Fibroblast of skin of back (primary cell): ENCODE results near the gene DNAJB8.

Experiments
- DNase-seq: peaks from one replicate; pipeline ENCODE4 v3.0.0-alpha.2; 2013

DNAJB8 gene

DNA sequence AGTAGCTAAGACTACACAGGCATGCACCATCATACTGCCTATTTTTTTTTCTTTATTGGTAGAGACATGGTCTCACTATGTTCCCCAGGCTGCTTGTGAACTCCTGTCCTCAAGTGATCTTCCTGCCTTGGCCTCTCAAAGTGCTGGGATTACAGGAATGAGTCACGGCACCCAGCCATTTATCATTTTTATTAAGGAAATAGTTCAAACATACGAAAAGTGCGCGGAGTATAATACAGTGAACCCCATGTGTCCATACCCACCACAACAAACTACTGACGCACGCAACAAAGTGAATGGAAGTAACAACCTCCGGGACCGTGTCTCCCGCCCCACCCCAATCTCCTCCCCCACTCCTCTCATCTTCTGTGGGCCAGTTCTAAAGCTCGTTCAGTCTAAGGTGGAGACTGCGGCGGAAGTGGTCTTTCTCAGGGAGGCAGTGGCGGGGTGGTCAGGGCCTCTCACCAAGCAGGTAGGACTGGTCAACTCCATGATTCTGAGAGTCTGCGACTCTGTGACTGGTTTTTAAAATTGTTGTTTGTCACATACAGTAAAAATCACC is 42.1 kb downstream of the DNAJB8 start:
- DNase-seq: peak; percentile 19

DNA sequence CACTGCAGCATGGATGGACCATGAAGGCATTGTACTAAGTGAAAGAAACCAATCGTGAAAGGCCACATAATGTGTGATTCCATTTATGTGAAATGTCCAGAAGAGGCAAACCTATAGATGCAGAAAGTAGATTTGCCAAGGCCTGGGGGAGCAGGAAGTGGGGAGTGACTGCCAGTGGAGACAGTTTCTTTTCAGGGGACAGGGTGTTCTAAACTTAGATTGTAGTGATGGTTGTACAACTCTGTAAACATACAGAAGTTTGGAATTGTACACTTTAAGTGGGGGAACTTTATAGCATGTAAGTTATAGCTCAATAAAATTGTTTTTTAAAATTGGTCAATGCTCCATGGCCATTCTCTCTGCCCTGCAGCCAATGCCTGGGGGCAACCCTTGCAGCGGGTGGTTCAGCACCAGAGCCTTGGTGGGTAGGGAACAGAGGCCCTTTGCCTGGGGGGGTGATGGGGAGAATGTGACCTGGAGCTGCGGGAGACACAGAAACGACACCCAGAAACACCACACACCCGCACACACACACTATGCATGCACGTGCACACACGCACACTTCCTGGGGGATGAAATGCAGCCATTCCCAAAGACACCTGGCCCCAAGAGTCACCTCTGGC is 43.1 kb downstream of the DNAJB8 start:
- no peak for DNase-seq

DNA sequence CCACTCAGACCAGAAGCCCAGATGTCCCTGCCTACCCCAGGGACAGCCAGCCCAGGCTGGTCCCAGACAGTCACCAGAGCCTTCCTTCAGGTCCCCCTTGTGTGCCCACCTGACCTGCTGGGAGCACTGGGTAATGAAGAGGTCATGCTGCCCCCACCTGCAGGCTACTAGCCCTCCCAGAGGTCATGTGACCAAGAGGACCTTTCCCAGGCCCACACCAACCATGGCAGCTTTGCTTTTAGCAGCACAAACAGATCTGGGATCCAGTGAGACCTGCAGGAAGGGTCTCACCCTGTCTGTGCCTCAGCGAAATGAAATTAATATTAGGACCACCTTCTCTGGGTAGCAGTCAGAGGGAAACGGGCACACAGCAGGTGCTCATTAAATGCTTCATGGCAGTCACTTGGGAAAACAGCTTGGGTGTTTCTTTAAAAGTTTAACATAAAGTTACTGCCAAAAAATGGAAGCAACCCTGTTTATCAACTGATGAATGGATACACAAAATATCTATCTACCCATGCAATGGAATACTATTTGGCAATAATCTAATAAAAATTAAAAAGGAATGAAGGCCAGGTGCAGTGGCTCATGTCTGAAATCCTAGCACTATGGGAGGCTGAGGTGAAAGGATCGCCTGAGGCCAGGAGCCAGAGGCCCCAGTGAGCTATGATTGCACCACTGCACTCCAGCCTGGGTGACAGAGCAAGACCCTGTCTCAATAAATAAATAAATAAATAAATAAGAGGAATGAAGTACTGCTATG is 43.7 kb downstream of the DNAJB8 start:
- DNase-seq: no peak

DNA sequence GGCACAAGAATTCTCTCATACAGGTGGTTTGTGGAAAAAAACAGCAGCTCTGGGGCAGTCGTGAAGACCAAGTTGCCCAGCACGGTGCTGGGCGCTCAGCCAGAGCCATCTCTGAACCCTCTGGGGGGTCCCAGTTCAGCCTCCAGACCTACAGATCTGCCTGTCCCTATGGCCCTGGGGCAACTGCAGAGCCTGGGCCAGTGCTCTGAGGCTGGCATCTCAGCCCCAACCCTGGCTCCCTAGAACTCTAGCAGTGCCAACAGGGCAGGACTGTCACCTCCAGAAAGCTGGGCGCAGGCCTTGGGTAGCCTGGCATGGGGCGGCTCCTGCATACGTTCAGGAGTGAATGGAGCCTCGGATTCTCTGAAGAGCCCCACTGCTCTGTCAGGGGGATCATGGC is 44.7 kb downstream of the DNAJB8 start:
- DNase-seq: no peak

DNA sequence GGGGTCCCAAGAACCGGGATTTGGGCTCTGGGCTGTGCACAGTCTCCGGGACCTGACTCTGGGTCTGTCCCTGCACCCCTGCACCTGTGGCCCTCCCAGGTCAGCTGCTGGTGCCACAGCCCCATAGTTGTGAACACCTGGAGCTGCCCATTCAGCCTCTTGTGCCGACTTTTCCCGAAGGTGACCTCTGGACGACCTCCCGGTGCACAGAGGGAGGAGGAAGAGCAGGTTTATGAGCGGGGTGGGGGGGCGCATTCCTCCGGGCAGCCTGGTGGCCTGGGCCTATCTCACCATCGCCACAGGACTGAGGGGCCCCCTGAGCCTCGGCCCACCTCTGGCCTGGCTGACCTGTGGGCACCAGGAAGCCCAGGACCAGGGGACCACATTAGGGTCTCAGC is 45.3 kb downstream of the DNAJB8 start:
- DNase-seq: no peak

DNA sequence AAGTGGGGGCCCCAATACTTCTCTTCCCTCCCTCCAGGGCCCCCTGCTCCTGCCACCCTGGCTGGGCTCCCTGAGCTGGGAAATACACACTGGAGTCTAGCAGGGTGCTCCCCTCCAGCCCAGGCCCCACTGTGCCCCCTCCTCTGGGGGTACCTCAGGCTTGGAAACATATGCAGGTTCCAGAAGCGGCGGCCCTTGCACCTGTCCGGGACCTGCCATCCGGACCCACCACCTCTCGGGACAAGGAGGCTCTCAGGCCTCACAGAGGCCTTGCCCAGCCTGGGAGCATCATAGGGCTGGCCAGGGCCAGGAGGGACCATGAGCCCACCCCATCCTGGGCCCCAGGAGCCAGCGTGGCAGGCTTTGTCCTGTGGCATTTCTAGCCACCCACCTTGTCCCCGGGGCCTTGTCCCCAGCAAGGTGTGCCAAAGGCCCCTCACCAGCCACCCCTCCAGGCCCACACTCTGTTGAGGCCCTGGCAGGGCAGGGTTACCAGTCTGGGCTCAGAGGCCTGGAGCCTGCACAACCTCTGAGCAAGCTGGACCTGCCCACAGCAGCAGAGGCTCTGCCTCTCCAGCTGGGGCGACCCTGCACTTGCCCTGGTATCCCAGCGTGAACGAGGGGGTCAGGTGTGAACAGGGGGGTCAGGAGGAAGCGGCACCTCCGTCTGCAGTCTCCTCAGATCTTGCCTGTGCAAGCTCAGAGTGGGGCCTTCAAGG is 45.8 kb downstream of the DNAJB8 start:
- no peak for DNase-seq

DNA sequence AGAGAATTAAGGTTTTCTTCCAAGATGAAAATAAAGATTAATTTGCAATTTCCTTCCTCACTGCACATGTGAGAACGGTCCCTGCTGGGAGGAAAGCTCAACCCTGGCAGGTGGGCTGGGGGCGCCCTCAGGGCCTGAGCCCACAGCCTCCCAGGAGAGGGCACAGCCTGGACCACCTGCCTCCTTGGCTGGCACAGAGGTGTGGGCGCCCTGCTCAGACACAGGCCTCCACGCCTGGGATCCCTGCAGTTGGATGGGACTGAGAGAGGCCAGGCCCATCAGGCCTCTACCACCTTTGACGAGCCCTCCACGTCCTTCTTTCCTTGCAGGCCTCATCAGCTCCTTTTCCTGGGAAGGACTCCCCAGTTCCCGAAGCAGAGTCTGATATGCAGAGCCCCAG is 46.4 kb downstream of the DNAJB8 start:
- DNase-seq: no peak

DNA sequence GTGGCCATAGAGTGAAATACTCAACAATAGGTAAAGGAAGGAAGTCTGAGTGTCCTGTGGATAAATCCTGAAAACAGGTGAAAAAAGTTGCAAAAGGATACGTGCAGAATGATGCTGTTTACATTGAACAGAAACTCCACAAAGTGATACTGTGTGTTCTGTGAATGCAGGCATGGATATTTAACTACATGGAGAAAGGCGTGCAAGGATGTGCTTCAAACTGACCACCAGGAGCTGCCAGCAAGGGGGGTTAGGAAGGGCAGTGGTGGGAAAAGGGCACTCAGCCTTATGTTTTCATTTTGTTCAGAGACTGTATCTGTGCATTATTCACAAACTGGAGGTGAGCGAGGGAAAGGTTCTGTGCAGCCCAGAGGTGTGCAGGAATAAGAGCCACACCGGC is 47.4 kb downstream of the DNAJB8 start:
- no peak for DNase-seq

DNA sequence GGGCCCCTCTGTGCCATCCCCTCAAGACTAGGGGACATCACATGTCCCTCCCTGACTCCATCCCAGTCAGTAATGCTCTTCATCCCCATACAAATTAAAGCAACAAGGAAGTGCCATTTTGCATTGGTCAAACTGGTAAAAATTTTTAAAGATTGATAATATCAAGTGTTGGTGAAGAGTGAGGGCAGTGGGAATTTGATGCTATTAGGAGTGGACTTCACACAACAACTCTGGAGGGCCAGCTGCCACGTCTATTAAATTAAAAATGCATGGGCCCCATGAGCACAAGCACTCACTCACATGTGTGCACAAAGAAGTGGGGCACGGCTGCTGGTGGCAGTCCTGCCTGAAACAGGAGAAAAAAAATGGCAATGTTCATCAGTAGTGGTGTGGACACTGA is 47.8 kb downstream of the DNAJB8 start:
- no peak for DNase-seq

DNA sequence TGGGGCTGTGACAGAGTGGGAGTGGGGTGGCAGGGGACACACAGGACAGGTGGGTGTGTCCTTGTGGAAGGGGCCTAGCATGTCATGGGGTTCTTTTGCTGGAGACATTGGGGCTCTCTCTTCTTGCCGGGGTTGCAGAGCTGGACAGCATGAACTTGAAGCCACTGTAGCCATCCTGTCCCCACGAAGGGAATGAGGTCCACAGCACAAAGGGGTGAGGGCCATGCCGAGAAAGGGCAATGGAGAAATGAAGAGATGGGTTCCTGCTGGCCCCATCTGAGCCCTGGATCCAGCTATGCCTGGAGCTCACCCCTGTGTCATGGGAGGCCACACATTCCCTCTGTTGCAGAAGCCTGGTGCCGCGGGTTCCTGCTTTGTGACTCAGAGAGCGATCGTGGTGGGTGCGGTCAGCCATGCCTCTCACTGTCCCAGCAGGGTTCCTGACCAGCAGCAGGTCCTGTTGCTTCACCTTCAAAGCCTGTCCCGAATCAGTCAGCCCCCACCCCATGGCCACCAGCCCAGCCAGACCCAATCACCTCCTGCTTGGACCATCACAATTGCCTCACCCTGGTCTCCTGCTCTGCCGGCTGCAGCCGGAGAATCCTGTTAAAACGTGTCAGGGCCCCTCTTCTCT is 50.0 kb downstream of the DNAJB8 start:
- peak; percentile 90 for DNase-seq

DNA sequence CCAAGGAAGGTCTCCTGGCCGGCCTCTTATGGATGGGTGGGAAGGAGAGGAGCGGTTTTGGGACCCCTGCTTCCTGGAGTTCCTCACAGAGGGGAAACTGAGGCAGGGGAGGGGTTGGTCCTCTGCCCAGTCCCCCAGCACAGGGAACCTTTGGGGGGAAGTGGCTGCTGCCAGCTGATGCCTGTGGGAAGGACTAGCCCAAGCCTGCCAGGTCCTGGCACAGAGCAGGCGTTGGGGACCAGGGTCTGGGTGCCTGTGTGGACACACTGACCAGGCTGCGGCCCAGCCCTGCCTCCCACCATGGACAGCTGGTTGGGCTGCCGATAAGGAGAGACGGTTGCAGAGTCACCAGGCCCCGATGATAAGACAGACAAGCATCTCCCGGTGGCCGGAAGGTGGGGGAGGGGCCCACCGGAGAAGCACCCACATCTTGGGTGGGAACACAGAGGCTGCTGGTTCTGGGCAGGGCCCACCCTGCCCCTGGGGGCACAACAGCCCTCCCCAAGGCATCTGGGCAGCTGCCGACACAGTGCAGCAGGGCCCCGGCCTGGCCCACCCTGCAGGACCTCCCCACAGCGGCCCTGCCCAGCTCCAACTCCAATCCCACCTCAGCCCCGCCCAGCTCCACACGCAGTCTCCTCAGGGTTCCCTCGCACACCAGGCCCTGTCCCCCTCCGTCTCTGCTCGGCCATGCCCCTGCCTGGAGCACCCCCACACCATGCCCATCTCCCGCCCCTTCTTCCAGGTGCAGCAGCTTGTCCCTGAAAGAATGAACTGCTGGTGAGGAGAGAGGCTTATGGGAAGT is 50.7 kb downstream of the DNAJB8 start:
- DNase-seq: no peak

DNA sequence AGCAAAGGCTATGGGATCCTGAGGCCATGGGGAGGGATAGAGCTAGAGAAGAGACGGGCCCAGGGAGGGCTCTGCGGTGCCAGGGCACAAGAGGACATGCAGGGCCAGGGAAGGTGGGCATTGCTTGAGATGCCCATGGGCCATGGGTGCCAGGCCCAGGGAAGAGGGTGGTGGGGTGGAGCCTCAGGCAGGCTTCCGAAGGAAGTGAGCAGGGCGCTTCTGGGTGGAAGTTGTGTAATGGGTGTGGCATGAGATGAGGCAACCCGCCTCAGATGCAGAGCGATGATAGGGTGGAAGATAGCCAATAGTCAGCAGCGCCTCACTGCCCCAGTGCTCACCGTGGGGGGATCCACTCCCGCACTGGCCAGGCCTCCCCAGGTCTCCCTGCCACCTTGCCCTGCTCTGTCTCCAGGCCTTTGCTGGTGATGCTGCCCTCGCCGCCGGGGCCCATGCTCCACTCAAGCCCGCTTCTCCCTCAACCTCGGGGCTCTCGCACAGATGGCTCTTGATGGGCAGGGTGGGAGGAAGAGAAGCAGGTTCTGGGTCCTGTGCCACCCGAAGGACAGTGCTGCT is 51.4 kb downstream of the DNAJB8 start:
- no peak for DNase-seq

DNA sequence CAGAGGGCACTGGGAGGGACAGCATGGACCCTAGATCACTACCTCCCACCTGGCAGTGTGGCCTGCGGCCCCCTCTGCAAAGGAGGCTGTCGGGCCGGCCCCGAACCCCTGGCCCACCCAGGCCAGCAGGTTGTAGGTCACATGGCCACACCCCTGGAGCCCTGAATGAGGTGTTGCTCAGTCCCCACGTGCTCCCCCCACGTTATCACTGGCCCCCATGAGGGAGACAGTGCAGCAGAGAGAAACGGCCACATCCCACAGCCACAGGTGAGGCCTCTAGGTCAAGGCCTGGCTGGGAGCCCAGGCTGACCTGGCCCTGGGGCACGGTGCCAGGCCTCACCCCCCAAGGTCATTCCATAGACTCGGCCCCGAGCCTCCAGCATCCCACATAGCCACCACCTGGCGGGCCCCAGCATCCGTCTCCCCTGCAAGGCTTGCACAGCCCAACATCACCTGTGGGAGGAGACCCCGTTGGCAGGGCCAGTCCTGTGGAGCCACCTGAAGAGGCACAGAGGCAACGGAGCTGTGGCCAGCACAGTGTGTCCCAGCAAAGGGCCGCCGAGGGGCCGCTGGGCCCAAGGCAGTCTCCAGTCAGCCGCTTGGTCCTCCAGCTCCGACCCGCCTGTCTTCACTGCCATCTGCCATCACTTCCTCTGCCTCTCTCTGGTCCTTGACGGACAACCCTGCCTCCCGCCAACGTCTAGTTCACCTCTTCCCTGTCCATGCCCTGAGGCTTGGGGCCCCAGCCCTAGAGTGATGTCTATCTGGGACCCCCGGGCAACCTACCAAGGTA is 53.1 kb downstream of the DNAJB8 start:
- DNase-seq: no peak

DNA sequence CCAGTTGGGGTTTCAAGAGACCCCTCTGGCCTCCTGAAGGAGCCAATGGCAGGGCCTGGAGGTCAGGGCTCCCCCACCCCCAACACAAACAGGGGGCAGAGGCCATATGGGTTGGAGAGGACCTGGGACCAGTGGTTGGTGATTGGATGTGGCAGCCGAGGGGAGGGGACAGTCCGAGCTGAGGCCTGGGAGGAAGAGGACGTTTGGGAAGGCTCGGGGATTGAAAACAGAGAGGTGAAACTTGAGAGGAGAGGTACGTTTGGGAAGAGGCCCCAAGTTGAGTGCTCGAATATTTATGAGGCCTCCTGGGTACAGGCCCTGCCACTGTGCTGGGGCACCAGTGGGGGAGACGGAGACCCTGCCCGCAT is 53.7 kb downstream of the DNAJB8 start:
- no peak for DNase-seq
